HEK293 (cell line): ENCODE results near the gene GCK.

Experiments used
- ATF2 ChIP-seq: fragments of 450-650 bp; formaldehyde crosslinking; IDR thresholded peaks from 2 replicates; pipeline ENCODE4 v1.5.1; 2016; ENCODE audit warnings: missing biosample characterization, missing genetic modification characterization, low read depth
- RBAK ChIP-seq: fragments of 450-650 bp; formaldehyde crosslinking; IDR thresholded peaks from 2 replicates; pipeline ENCODE4 v1.5.1; 2016; ENCODE audit warnings: missing biosample characterization, missing genetic modification characterization
- TRIM28 ChIP-seq: IDR thresholded peaks from 2 replicates; pipeline ENCODE4 v1.6.1; 2011; ENCODE audit warnings: low read length, control low read depth, borderline replicate concordance
- YY1 ChIP-seq: fragments of 450-650 bp; formaldehyde crosslinking; IDR thresholded peaks from 2 replicates; pipeline ENCODE4 v1.5.1; 2018; ENCODE audit warnings: missing biosample characterization, missing genetic modification characterization
- ZNF561 ChIP-seq: fragments of 450-650 bp; IDR thresholded peaks from 2 replicates; pipeline ENCODE4 v1.5.1; 2018; ENCODE audit warnings: missing biosample characterization, missing genetic modification characterization, borderline replicate concordance
- TF ChIP-seq, protein P1 (sequence below): fragments of 450-650 bp; formaldehyde crosslinking; IDR thresholded peaks from 2 replicates; pipeline ENCODE4 v1.5.1; 2016; ENCODE audit warnings: missing biosample characterization, missing genetic modification characterization
- TF ChIP-seq, protein P2 (sequence below): IDR thresholded peaks from 2 replicates; pipeline ENCODE4 v1.6.1; 2011; ENCODE audit warnings: mild to moderate bottlenecking, low read depth, low read length, borderline replicate concordance

- TF ChIP-seq, protein P1, sequence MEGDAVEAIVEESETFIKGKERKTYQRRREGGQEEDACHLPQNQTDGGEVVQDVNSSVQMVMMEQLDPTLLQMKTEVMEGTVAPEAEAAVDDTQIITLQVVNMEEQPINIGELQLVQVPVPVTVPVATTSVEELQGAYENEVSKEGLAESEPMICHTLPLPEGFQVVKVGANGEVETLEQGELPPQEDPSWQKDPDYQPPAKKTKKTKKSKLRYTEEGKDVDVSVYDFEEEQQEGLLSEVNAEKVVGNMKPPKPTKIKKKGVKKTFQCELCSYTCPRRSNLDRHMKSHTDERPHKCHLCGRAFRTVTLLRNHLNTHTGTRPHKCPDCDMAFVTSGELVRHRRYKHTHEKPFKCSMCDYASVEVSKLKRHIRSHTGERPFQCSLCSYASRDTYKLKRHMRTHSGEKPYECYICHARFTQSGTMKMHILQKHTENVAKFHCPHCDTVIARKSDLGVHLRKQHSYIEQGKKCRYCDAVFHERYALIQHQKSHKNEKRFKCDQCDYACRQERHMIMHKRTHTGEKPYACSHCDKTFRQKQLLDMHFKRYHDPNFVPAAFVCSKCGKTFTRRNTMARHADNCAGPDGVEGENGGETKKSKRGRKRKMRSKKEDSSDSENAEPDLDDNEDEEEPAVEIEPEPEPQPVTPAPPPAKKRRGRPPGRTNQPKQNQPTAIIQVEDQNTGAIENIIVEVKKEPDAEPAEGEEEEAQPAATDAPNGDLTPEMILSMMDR (tag by site-specific recombination): no peak
- TF ChIP-seq YY1: no peak
- no peak for TF ChIP-seq RBAK (tag by site-specific recombination)
- TF ChIP-seq, protein P2, sequence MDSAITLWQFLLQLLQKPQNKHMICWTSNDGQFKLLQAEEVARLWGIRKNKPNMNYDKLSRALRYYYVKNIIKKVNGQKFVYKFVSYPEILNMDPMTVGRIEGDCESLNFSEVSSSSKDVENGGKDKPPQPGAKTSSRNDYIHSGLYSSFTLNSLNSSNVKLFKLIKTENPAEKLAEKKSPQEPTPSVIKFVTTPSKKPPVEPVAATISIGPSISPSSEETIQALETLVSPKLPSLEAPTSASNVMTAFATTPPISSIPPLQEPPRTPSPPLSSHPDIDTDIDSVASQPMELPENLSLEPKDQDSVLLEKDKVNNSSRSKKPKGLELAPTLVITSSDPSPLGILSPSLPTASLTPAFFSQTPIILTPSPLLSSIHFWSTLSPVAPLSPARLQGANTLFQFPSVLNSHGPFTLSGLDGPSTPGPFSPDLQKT: no peak
- no peak for TF ChIP-seq ZNF561
- TF ChIP-seq TRIM28: no peak
- TF ChIP-seq ATF2 (tag by site-specific recombination): no peak
Observed at GRCh38 chr7:44124822-44125202, 64.4 kb downstream of the GCK start.
